ENCODE measurements around the gene NDUFA8. TPM values are rescaled to one million over a fixed set of nuclear protein-coding genes. Genes with fewer than 3 reads are reported as not detected.

NDUFA8 gene
- polyA plus RNA-seq, 1 of the 3 experiments (the other 2 are of a cell fraction): 116 TPM

- Histone ChIP-seq H3K27ac (ENCODE audit: low read depth in 2 of 2, low read length in 1 of 2) (no peak overlapping the region), H3K36me3 (replicated peaks in 1 of 2; ENCODE audit: control insufficient read depth in 1 of 2, insufficient read depth in 2 of 2, low read length in 1 of 2) (no peaks in the 10 kb centered on the region), H3K79me2 (ENCODE audit: insufficient read depth) (no peaks in the 10 kb centered on the region), H3K9ac (no peak overlapping the region), H3K4me1 (ENCODE audit: control insufficient read depth in 1 of 2, insufficient read depth in 2 of 2, low read depth in 1 of 2, low read length in 1 of 2) (peaks cover 0 to 6% of the 10 kb centered on the region in 2 experiments; a peak in 1 of 4 replicates), H3K4me3 (ENCODE audit: low read depth in 2 of 2, low read length in 1 of 2) (no peak overlapping the region), H3K9me2 (no peaks in the 10 kb centered on the region), H4K20me1 (ENCODE audit: insufficient read depth) (no peaks in the 10 kb centered on the region), H3K4me2 (no peak overlapping the region), H3F3A (replicated peaks; ENCODE audit: insufficient read depth) (no peaks in the 10 kb centered on the region), H3K27me3 (ENCODE audit: insufficient read depth) (peaks cover 9% of the 10 kb centered on the region; the same call in 1 of the 2 replicates), H2AFZ (ENCODE audit: low read depth) (no peak overlapping the region), H3K9me3 (no peaks in the 10 kb centered on the region)
- TF ChIP-seq MEF2A (IDR thresholded peaks at IDR 0.05; ENCODE audit: borderline replicate concordance, low read depth): no peak
- TF ChIP-seq IRF3 (IDR thresholded peaks at IDR 0.05; ENCODE audit: low read depth, low read length): no peak
- no peak for TF ChIP-seq GABPA (IDR thresholded peaks at IDR 0.05; ENCODE audit: low read depth)
- TF ChIP-seq POLR2AphosphoS5 (IDR thresholded peaks at IDR 0.05; ENCODE audit: low read depth, low read length): no peak
- TF ChIP-seq RFX5 (IDR thresholded peaks at IDR 0.05; ENCODE audit: low read length): no peak
- TF ChIP-seq REST (IDR thresholded peaks at IDR 0.05; ENCODE audit: low read depth, low read length): no peak
- no peak for TF ChIP-seq JUND (IDR thresholded peaks at IDR 0.05)
- TF ChIP-seq GATA2 (CRISPR knock-in tag; IDR thresholded peaks at IDR 0.05): no peak
- TF ChIP-seq NRF1 (IDR thresholded peaks at IDR 0.05; ENCODE audit: low read depth, low read length): no peak
- no peak for TF ChIP-seq RXRA (IDR thresholded peaks at IDR 0.05; ENCODE audit: borderline replicate concordance, low read depth)
- TF ChIP-seq MXI1 (IDR thresholded peaks at IDR 0.05; ENCODE audit: low read depth, low read length): no peak
- no peak for TF ChIP-seq ZBTB33 (IDR thresholded peaks at IDR 0.05; ENCODE audit: borderline replicate concordance, low read depth)
- no peak for TF ChIP-seq YY1 (IDR thresholded peaks at IDR 0.05; ENCODE audit: low read depth)
- TF ChIP-seq TAF1 (IDR thresholded peaks at IDR 0.05; ENCODE audit: borderline replicate concordance, low read depth, low read length): no peak
- no peak for TF ChIP-seq SMC3 (IDR thresholded peaks at IDR 0.05; ENCODE audit: low read depth, low read length)
- TF ChIP-seq TCF12 (IDR thresholded peaks at IDR 0.05): no peak
- no peak for TF ChIP-seq EP300 (IDR thresholded peaks at IDR 0.05; ENCODE audit: borderline replicate concordance in 1 of 2, low read depth in 1 of 2, low read length in 1 of 2)
- TF ChIP-seq RAD21 (IDR thresholded peaks at IDR 0.05; ENCODE audit: low read length): no peak
- TF ChIP-seq FOXM1 (IDR thresholded peaks at IDR 0.05; ENCODE audit: low read depth): no peak
- WGBS (ENCODE audit: low lambda C conversion rate): 81% methylated on average over 13 of the region's 13 CpGs
- ChIA-PET POLR2A (no interaction called here), CTCF (interaction anchor here (0.9 to 15.3 kb wide), 3 partner anchors 21 to 231 kb away, joined by 3 to 327 read pairs (median 7); no protein-coding TSS in a partner anchor)
- no peak for DNase-seq
These were observed 40.4 kb downstream of the NDUFA8 start for GRCh38 chr9:122119166-122119521.

Data from SK-N-SH (cell line).